HG02981 (cell line): ENCODE measurements around the gene LIMS2.

Experiments used
- ATAC-seq: cut with Tn5 transposase; IDR thresholded peaks from one replicate; pipeline ENCODE4 v1.9.1; 2021; ENCODE audit warnings: mild to moderate bottlenecking, moderate library complexity; ENCODE audit not compliant: unreplicated experiment

LIMS2 gene

GRCh38 chr2:127647242-127648190 lies 27.8 kb downstream of the LIMS2 start:
- no peak for ATAC-seq

GRCh38 chr2:127646487-127647241 lies 28.7 kb downstream of the LIMS2 start:
- no peak for ATAC-seq

DNA sequence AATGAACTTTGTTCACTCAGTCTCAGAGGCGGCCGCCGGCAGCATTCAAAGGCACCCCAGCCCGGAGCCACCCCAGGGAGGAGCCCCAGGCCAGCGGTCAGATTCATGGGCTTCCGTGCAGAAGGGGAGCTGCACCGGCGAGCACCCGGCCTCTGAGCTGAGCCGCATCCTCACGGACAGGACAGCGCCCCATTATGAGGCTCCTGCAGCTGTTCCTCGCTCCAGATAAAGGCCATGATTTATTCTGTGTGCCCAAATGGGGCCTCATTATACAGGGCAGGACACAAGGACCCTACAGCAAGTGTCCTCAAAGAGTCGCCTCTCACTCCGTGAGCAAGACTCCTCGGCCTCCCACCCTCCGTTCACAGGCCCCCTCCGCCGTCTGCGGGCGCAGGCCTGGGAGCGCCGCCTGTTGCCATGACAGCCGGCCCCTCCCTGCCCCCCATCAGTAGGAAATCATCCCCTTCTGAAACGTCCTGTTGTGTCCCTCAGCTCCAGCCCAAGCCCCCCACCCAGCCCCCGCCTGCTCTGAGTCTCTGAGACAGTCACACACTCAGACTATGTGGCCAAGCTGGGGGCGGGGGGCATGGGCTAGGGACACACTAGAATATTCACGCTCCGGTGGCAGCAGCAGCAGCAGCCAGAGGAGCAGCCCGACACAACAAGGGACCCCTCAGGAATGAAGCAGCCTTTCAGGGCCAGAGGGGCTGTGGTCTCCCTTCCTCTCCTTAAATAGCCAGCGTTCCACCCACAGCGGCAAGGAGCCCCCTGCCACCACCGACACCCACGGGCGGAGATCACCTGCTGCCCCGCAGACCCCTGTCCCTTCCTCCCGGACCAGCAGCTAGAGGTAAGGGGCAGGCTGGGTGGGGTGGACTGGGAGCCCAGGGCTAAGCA lies 29.7 kb downstream of the LIMS2 start, which contains the start of gene GPR17:
Gene GPR17, plus strand, starts transcription at position 759 of the 897 bp plus-strand sequence. CDS start 4,583 bp downstream, outside the sequence.
- ATAC-seq = no peak

GRCh38 chr2:127645026-127645394 lies 30.3 kb downstream of the LIMS2 start:
- ATAC-seq = no peak

GRCh38 chr2:127644066-127645025 lies 31.0 kb downstream of the LIMS2 start:
- no peak for ATAC-seq

- no peak for ATAC-seq
Measured at GRCh38 chr2:127643439-127644065, 31.8 kb downstream of the LIMS2 start.

GRCh38 chr2:127642706-127643438 lies 32.5 kb downstream of the LIMS2 start:
- ATAC-seq = no peak

DNA sequence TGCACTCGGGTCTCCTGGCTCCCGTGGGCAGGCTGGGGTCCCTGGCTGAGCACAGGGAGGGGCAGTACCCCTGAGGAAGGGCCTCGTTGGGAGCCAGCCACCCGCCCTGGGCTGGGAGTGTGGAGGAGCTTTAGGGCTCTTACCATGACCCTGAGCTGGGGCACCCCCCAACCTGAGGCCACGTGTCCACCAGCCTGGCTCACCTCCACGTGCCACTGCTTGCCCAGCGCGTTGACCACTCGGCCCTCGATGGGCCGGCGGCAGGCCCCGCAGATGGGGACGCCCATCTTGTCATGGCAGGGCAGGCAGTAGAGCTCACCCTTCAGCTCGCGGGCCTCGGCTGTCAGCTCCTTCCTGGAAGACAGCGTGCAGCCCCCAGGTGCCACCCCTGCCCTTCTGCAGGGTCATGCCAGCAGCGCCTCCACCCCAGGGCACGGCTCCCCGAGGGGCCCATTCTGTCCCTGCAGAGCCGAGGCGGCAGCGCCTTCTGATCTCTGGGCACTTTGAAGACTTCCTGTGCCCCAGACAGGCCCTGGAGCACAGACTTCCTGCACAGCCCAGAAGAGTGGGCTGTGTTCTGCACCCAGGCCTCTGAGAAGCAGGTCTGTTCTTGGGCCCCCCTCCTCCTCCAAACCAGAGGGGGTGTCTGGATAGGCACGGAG lies 33.4 kb downstream of the LIMS2 start:
- no peak for ATAC-seq

GRCh38 chr2:127641133-127641532 lies 34.2 kb downstream of the LIMS2 start:
- no peak for ATAC-seq

GRCh38 chr2:127640082-127641072 lies 35.0 kb downstream of the LIMS2 start:
- no peak for ATAC-seq

- no peak for ATAC-seq
Measured at GRCh38 chr2:127639111-127639474, 36.2 kb downstream of the LIMS2 start.

GRCh38 chr2:127638361-127639110 lies 36.8 kb downstream of the LIMS2 start:
- no peak for ATAC-seq

DNA sequence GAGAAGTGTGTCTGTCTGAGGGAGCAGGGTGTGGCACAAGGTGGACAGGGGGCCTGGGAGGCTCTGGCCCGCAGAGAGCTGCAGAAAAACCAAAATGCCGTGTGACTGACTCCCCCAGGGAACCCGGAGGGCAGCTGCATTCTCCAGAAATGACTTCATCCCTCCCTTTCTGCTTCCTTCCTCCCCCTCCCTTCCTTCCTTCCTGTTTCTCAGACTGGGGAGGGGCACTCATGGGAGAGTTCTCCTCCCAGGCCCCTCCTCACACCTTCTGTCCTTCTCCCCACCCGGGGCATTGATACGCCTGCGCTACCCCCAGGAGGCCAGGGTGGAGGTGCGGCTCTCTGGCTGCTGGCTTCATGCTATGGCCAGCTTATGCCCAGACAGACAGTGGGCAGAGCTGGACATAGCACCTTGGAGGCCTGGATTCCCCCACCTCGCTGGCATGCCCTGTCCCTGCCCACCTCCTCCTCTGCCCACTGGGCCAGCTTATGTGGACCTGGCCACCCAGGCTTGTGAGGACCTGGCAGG lies 37.5 kb downstream of the LIMS2 start:
- no peak for ATAC-seq

DNA sequence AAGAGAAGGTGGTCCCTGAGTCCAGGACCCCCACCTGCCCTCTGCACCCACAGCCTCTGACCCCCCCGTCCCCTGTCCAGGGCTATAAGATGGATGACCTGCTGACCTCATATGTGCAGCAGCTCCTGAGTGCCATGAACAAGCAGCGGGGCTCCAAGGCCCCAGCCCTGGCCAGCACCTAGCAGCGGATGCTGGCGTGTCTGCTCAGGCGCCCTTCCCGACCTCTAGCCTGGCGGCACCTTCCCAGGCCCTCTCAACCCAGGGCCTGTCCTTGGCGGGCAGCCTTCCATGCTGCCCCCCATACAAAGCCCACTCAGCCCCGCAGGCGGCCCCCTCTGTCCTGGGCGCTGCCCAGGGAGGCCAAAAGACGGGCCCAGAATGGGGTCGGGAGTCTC lies 38.1 kb downstream of the LIMS2 start:
- ATAC-seq = no peak

DNA sequence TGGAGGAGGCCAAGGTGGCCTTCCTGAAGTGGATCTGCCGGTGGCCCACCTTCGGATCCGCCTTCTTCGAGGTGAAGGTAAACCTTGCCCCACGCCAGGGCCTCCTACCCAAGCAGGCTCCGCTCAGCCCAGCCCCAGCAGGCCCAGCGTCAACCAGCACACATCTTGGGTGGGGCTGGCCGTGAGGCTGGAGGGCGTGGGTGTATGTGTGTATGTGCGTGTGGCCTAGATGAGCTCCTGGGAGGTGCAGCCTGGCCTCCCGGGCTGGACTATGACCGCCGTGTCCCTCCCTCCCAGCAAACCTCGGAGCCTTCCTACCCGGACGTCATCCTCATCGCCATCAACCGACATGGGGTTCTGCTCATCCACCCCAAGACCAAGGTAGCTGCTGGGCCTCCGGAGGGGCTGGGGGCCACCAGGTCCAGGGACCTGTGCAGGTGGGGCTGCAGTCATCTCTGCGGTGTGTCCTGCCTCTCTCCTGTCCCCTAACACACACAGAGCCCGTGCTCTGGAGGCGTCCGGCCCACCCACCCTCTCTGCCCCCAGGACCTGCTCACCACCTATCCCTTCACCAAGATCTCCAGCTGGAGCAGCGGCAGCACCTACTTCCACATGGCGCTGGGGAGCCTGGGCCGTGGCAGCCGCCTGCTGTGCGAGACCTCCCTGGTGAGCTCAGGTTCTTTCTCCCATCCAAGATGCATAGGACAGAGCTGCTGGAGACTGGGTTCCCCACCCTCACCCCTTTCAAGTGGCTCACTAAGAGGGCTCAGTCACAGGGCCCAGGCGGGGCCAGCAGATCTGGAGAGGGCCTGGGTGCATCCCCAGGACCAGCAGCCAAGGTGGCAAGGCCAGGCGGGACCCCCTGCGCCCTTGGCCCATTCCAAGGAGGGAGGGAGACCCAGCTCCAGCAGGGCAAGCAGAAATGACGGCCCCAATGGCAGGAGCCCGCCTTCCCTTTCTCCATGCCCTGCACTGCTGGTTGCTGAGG lies 38.8 kb downstream of the LIMS2 start:
- ATAC-seq = no peak
